ENCODE results near the gene ITSN1.

DNA sequence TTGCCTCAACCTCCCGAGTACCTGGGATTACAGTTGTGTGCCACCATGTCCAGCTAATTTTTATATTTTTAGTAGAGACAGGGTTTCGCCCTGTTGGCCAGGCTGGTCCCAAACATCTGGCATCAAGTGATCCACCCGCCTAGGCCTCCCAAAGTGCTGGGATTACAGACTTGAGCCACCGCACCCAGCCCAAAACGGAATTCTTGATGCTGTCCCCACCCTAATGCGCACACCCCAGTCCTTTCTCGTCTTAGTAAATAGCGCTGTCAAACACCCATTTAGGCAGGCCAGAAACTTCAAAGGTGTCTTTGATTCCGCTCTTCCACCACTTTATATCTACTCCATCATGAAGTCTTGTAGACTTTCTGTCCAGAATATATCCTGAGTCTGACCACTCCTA, 35.1 kb downstream of the ITSN1 start:
- TF ChIP-seq TAF1 (conservative IDR thresholded peaks at IDR 0.05): no peak
- TF ChIP-seq SP1 (IDR thresholded peaks at IDR 0.05): no peak
- TF ChIP-seq, protein P1, sequence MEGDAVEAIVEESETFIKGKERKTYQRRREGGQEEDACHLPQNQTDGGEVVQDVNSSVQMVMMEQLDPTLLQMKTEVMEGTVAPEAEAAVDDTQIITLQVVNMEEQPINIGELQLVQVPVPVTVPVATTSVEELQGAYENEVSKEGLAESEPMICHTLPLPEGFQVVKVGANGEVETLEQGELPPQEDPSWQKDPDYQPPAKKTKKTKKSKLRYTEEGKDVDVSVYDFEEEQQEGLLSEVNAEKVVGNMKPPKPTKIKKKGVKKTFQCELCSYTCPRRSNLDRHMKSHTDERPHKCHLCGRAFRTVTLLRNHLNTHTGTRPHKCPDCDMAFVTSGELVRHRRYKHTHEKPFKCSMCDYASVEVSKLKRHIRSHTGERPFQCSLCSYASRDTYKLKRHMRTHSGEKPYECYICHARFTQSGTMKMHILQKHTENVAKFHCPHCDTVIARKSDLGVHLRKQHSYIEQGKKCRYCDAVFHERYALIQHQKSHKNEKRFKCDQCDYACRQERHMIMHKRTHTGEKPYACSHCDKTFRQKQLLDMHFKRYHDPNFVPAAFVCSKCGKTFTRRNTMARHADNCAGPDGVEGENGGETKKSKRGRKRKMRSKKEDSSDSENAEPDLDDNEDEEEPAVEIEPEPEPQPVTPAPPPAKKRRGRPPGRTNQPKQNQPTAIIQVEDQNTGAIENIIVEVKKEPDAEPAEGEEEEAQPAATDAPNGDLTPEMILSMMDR (IDR thresholded peaks at IDR 0.05; ENCODE audit: low read depth, low read length, missing input control): no peak
- no peak for TF ChIP-seq YY1 (IDR thresholded peaks at IDR 0.05)
- TF ChIP-seq MAX (IDR thresholded peaks at IDR 0.05): no peak

All from liver (tissue), 3 donors.